Hypothalamus (tissue), 51 donors: ENCODE data around the gene CDPF1.

ENCODE experiments used
- DNase-seq, 51 donors: peaks; one replicate each; lab custom pipeline; 2025; lab: John Stamatoyannopoulos, UW

CDPF1 gene, protein sequence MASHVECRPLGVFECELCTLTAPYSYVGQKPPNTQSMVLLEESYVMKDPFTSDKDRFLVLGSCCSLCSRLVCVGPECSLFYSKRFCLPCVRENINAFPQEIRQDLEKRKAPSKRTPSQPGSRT

DNA sequence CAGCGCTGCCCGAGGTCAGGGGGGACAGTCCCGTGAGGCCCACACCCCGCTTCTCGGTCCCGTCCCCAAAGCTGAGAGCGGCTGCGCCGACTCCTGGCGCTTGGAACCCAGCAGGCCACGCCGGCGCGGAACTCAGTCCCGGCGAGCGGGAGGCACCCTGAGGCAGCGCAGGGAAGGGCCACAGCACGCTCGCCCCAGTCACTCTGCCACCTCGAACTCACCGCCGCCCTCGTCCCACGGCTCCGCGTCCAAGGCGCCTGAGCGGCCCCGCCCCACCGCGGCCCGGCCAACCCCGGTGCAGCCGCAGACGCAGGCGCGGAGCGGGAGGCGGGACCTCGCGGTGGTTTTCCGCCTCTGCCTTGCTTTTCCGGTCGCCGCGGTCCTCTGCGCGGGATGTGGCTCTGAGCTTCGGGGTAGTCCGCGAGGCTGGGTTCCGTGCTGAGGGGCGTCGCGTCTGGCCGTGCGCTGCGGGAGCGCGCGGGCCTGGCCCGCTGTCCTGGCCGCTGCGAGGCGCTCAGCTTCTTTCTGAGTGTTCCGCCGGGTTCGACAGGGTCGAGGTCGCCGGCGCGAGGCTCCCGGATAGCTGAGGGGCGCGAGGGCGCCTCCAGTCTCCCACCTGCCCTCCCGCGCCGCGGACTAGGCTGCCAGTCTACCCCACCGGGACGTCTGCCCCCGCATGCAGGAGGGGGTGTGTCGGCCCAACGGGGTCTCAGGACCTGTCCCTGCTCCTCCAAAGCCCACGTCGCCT is at the start of gene CDPF1:
CDPF1 (minus strand) TSS at position 259 of the 748 bp plus-strand sequence. CDS start 2,009 bp downstream, outside the sequence.
- peak; percentile 27 to 95 (median 83) for DNase-seq

- DNase-seq, result no peak
Observed at GRCh38 chr22:46299101-46299500, 49.0 kb upstream of the CDPF1 start.

DNA sequence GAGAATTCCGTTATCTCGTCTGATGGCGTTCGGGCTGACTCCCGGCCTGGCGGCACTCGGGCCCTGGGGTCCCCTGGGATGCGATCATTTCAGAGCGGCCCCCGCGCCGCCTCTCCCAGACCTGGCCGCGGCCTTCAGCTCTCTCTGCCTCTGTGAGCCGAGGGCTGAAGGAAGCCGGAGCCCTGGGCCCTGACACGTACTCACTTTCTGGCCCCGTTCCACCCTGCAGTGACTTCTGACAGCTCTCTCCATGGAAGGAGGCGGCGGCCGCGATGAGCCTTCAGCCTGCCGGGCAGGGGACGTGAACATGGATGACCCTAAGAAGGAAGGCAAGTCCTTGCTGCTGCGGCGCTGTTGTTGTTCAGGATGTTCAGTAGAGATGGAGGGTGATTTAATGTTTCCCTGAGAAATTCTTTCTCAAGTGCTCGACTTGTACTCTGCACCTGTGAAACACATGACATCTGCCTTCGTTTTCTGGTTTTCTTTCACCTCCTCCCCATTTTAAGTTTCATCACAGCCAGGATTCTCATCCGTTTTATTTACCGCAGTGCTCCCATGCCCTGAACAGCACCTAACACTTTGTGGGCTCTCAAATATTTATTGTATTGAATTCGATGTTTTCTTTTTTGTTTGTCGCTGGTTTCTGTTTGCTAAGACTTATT is 47.2 kb upstream of the CDPF1 start:
- DNase-seq, result no peak

- peak; percentile 48 to 98 (median 95) for DNase-seq
Observed at GRCh38 chr22:46296257-46297150, 46.4 kb upstream of the CDPF1 start, which contains the start of gene GTSE1. TSS of gene GTSE1 (plus strand) at chr22:46296870. CDS start at chr22:46297401, 531 bp downstream.

GRCh38 chr22:46295277-46295971 is 45.3 kb upstream of the CDPF1 start:
- no peak for DNase-seq

DNA sequence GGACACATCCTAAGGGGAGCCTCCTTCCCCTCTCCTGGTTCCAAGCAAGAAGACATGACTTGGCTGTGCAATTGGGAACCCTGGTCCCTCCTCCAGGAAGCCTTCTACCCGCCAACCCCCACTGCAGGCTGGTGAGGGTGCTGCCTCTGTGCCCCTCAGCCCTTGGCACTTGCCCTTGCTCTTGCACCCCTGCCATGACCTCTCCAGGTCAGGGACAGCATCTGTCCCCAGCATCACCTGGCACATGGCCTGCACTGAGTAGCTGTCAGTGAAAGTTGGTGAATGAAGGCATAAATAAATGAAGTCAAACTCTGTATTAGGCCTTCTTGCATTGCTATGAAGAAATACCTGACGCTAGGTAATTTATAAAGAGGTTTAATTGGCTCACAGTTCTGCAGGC is 44.7 kb upstream of the CDPF1 start:
- DNase-seq, result no peak

DNA sequence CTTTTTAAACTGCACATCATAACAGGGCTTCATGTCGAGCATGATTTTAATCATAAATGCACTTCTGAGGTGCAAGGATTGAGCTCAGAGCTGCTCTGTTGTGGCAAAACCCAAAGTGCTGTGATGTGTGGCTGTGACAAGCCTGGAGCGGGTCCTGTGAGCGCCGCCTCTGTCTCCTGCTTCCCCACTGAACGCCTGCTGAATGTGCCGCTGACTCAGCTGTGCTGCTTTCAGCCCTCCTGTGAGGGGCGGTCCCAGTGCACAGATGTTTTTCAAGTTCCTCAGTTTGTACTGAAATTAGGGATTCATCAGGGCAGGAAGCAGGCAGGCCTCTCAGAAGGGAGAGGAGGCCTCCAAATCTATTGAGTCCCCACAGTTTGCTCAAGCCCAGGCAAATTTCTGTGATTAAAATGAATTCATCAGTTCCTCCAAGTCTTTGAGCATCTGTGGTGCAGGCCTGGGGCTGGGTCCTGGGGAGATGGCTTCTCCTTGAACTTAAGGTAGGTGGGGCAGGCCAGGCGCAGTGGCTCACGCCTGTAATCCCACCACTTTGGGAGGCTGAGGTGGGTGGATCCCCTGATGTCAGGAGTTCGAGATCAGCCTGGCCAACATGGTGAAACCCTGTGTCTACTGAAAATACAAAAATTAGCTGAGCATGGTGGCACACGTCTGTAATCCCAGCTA is 43.6 kb upstream of the CDPF1 start:
- peak in 19 of 51 donors; percentile 6 to 53 (median 31) for DNase-seq

GRCh38 chr22:46292732-46293131 is 42.6 kb upstream of the CDPF1 start:
- DNase-seq, result no peak

GRCh38 chr22:46292173-46292572 is 42.1 kb upstream of the CDPF1 start:
- DNase-seq, result no peak

DNA sequence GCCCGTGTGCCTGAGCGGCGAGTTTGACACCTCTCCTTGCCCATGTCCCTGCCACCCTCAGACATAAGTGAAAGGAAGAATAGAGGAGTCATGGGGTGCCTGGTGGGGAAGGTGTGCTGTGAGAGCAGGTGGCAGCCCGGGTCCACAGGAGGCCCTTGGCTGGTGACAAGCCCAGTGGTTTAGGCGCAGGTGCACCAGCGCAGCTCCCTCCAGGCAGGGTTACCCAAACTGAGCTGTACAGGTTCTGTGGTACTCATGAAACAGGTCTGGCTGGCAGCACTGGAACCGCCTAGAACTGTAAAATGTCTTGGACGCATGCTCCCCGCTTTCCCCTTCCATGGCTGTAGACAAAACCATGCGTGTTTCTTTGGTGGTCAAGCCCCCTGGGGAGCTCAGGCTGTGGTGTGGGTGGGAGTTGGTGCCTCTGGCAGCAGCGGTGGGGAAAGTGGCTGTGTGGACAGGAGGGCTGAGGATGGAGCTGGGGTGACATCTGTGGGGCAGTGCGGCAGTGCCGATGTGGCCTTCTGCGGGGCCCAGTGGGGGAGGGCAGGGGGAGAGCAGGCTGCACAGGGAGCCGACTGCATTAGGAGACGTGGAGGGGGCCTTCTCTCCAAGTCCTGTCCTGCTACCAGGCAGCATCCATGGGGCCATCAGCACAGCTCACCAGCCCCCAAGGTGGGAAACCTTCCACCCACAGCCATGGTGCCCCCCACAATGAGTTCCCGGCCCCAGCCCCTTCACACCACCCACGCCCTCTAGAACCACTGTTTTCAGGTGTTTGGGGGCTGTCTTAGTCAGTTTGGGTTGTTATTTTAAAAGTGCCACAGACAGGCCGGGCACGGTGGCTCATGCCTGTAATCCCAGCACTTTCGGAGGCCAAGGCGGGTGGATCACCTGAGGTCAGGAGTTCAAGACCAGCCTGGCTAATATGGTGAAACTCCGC is 41.0 kb upstream of the CDPF1 start:
- no peak for DNase-seq

DNA sequence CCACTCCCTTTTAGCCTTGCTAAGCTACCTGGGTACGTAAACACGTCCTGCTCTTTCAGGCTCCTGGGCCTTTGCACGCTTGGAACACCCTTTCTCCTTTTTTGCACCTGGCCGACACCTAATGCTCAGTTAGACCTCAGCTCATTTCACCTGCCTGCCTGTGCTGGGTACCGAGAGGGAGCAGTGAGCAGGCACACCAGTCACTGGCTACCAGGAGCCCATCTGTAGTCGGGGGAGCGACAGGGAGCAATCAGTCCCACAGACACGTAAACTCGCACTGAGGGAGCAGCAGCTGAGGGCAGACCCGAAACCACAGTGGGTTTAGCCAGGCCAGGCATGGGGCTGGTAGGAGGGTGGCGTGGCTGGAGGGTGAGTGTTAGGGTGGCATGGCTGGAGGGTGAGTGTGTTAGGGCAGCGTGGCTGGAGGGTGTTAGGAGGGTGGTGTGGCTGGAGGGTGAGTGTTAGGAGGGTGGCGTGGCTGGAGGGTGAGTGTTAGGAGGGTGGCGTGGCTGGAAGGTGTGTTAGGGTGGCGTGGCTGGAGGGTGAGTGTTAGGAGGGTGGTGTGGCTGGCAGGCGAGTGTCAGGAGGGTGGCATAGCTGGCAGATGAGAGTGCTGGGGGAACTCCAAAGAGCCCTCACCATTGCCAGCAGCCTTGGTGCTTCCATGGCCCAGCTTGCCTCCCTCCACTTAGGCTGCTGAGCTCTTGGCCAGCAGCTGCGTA is 40.2 kb upstream of the CDPF1 start:
- DNase-seq, result no peak

GRCh38 chr22:46289244-46289891 is 39.3 kb upstream of the CDPF1 start:
- no peak for DNase-seq

- no peak for DNase-seq
Observed at GRCh38 chr22:46288846-46289243, 38.8 kb upstream of the CDPF1 start.

DNA sequence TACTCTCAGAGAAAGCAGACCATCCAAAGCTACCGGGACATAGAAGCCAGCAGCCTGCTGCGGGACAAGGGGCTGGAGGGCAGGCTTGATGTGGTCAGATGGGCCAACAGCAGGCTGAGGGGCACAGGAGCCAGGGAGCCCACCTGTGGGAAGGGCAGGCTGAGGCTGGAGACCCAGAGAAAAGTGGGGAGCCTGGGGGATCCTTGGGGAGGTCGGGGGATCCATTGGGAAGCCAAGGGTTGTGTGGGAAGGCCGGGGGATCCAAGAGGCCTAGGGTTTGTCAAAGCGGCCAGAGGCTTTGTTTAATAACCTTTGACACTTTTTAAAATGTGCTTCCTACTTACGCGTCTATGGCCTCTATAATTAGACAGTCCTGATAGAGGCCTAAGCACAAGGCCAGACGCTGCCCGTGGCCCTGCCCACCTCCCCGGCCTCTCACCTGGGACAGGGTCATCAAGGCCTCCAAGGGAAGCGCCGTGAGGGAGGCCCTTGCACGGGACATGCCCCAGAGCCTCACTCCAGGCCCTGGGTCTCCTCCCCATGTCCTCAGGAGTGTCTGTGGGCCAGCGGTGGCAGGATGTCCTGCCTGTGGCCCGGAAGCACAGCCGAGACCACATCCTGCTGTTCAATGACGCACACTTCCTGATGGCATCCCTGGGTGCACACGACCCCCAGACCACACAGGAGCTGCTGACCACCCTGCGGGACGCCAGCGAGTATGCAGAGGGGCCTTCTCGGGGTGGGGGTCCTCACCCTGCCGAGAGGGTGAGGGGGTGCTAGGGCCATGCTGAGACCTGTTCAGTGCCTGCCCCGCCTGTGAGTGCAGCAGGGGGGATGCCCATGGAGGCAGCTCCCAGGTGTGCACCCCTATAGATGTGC is 38.0 kb upstream of the CDPF1 start:
- DNase-seq, result no peak

DNA sequence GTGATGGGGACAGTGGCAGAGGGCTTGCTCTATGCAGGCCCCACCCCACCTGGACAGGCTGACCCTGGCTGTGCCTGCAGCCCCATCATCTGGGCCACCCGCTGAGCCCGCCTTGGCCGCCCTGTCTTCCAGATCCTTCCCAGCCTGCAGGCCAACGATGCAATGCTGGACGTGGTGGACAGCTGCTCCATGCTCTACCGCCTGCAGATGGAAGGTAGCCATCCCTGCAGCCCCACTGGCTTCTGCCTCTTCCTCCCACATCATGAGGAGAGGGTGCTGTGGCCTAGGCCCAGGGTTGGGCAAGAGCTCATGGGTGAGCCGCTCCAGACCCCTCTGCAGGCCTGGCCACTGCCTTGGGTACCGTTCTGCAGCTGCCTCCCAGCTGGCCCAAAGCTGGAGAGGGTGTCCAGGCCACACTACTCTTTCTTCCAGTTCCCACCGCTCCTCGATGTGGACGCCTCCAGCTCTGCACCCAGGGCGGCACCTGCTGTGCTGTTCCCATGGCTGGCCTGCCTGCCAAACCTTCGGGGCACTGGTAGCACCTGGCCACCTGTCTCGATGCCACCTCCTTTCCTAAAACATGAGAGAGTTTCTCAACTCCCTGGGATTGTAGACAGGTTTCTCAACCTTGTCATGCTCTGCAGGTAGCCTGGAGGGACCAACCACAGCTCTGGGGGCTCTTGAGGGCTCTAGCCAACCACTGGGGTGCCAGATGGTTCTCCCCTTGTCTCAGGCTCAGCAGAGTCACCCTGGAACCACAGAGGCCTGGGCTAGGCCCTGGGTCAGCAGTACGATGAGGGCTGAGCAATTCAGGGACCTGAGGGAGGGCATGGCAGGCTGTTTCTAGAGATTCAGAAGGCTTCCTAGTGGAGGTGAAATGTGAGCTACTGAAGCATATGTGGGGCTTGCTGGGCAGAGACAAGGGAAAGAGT is 37.1 kb upstream of the CDPF1 start:
- DNase-seq, result no peak
